HepG2 (cell line): Measurements from ENCODE around the gene STRADB. TPM values are rescaled to one million over a fixed set of nuclear protein-coding genes. Genes with fewer than 3 reads are reported as not detected.

Experiments used
- ATF7-NPFF ChIP-seq: sonication (generic); formaldehyde crosslinking; IDR thresholded peaks from 2 replicates; pipeline ENCODE4 v1.8.1; 2023; ENCODE audit warnings: mild to moderate bottlenecking, low read depth, missing genetic modification reagents, moderate library complexity
- ETS1 ChIP-seq: sonication (generic); formaldehyde crosslinking; IDR thresholded peaks from 2 replicates; pipeline ENCODE4 v1.4.0; 2020; ENCODE audit warnings: missing genetic modification reagents
- KDM4B ChIP-seq: sonication (generic); formaldehyde crosslinking; IDR thresholded peaks from 2 replicates; pipeline ENCODE4 v1.4.0; 2020; ENCODE audit warnings: missing genetic modification reagents
- KDM5A ChIP-seq: fragments of 200-600 bp; sonication (generic); IDR thresholded peaks from 2 replicates; pipeline ENCODE4 v1.7.0; 2018; ENCODE audit warnings: antibody characterized with exemption, mild to moderate bottlenecking, low read length, borderline replicate concordance
- PAWR ChIP-seq: sonication (generic); formaldehyde crosslinking; IDR thresholded peaks from 2 replicates; pipeline ENCODE4 v1.4.0; 2020; ENCODE audit warnings: missing genetic modification reagents, mild to moderate bottlenecking, borderline replicate concordance
- RELA ChIP-seq: sonication (generic); formaldehyde crosslinking; IDR thresholded peaks from 2 replicates; pipeline ENCODE4 v1.4.0; 2020; ENCODE audit warnings: missing genetic modification reagents
- RFXAP ChIP-seq: sonication (generic); formaldehyde crosslinking; IDR thresholded peaks from 2 replicates; pipeline ENCODE4 v1.4.0; 2020; ENCODE audit warnings: missing genetic modification reagents, borderline replicate concordance
- SRSF9 ChIP-seq: fragments of 200-400 bp; formaldehyde crosslinking; IDR thresholded peaks from 2 replicates; pipeline ENCODE4 v1.6.1; 2018; ENCODE audit warnings: borderline replicate concordance, mild to moderate bottlenecking, low read depth, low read length; ENCODE audit not compliant: insufficient read depth, poor library complexity, severe bottlenecking
- SSRP1 ChIP-seq: IDR thresholded peaks from 2 replicates; pipeline ENCODE4 v1.6.1; 2016; ENCODE audit warnings: control low read depth
- ZC3H13 ChIP-seq: sonication (generic); formaldehyde crosslinking; IDR thresholded peaks from 2 replicates; pipeline ENCODE4 v1.8.1; 2023; ENCODE audit warnings: mild to moderate bottlenecking, missing genetic modification reagents, moderate library complexity
- ZNF24 ChIP-seq: fragments of 450-650 bp; IDR thresholded peaks from 2 replicates; pipeline ENCODE4 v1.6.1; 2017; ENCODE audit warnings: antibody characterized with exemption, mild to moderate bottlenecking
- ZNF276 ChIP-seq: sonication (generic); formaldehyde crosslinking; IDR thresholded peaks from 2 replicates; pipeline ENCODE4 v1.4.0; 2020; ENCODE audit warnings: mild to moderate bottlenecking, low read depth, missing genetic modification reagents
- ZNF749 ChIP-seq: sonication (generic); formaldehyde crosslinking; IDR thresholded peaks from 2 replicates; pipeline ENCODE4 v1.8.0; 2022; ENCODE audit warnings: mild to moderate bottlenecking, missing genetic modification reagents, moderate library complexity, borderline replicate concordance
- polyA plus RNA-seq, 8 experiments: library from polyadenylated mRNA; depleted of rRNA in 3 of 8; stranded (reverse) in 7 of 8; unstranded in 1 of 8; fragments of >200 nt; fragmentation: Illumina TruSeq in 4 of 8; extraction: Trizol in 4 of 8; gene quantifications; 2 replicates each; pipeline versions ENCODE4 v1.2.1 to v1.2.3, GENCODE V29; 2011 to 2016; ENCODE audit warnings: low read depth in 4 of 8, missing spikeins in 1 of 8, mixed read lengths in 1 of 8; ENCODE audit not compliant: insufficient read depth in 1 of 8
- total RNA-seq, 5 experiments: library from RNA; depleted of rRNA; stranded (reverse); fragments of >200 nt; fragmentation: Illumina TruSeq; extraction: Trizol; gene quantifications; 2 replicates each; pipeline ENCODE4 v1.2.3, GENCODE V29; 2016; ENCODE audit warnings: low read depth in 1 of 5
- TF ChIP-seq, protein P1 (sequence below): sonication (generic); formaldehyde crosslinking; IDR thresholded peaks from 2 replicates; pipeline ENCODE4 v1.5.1; 2020; ENCODE audit warnings: missing genetic modification reagents, mild to moderate bottlenecking, borderline replicate concordance
- TF ChIP-seq, protein P2 (sequence below): sonication (generic); formaldehyde crosslinking; IDR thresholded peaks from 2 replicates; pipeline ENCODE4 v1.4.0; 2020; ENCODE audit warnings: mild to moderate bottlenecking, missing genetic modification reagents

STRADB gene
- total and polyA plus RNA-seq, 2 of the 13 experiments (the other 11 are each of a cell fraction or from before 2014, with no cell fraction given): 34.1 to 66.6 TPM

DNA sequence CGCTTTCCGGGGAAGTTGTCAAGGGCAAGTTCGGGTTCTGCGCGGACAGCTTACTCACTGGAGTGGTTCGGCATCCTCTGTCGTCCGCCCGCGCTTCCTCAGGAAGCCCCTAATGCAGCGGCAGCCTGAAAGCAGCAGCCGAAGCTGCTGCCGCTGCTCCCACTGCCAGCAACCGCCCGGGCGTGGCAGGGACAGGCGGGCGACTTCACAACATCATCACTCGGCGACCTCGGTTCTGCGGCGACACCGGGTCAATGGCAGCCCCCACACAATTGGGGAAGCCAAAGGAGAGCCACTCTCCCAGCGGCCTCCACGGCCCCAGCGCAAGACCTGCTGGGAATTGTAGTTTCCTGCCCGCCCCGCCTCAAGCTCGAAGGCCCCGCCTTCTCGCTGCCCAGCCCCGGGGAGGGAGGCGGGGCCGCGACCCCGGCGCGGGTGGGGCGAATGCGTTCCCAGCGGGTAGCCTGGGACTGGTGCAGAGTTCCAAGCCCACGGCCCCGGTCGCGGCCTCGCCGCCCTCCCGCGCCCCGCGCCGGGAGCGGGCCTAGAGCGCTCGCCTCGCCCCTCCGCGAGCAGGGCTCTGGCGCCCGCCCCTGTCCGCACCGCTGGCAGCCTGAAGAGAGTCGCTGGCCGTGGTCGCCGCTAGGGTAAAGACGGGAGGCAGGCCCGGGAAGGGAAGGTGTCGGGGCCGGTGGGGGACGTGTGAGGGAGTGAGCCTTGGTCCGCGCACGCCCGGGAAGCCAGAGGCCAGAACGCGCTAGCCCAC is at the start of gene STRADB, which contains the start of gene TRAK2 (continued):
- TF ChIP-seq, protein P1, sequence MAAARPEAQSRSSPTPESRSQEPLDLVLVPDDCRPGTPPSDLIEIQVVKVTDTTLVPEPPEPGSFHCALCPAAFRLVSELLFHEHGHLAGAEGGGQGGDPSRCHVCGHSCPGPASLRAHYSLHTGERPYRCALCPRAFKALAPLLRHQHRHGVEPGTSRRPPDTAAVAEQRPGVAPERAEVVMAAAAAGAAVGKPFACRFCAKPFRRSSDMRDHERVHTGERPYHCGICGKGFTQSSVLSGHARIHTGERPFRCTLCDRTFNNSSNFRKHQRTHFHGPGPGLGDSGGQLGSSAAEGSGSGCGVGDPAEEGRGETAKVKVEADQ: no peak
- TF ChIP-seq SSRP1 (CRISPR knock-in tag) (no peak), ETS1 (CRISPR knock-in tag) (no peak), RFXAP (CRISPR knock-in tag) (peak; percentile 57; the same call in 1 of the 2 replicates), RELA (CRISPR knock-in tag) (no peak; the same call in 1 of the 2 replicates), ATF7-NPFF (CRISPR knock-in tag) (peak; percentile 85), PAWR (CRISPR knock-in tag) (no peak), ZNF24 (no peak), KDM5A (peak; percentile 94; the same call in 1 of the 2 replicates), ZNF749 (CRISPR knock-in tag) (0 out of 2 replicates have a peak, but pooled peaks have one; percentile 88), SRSF9 (no peak), ZC3H13 (CRISPR knock-in tag) (peak; percentile 78), KDM4B (CRISPR knock-in tag) (peak; percentile 72), ZNF276 (peak; percentile 81; the same call in 1 of the 2 replicates)
- TF ChIP-seq, protein P2, sequence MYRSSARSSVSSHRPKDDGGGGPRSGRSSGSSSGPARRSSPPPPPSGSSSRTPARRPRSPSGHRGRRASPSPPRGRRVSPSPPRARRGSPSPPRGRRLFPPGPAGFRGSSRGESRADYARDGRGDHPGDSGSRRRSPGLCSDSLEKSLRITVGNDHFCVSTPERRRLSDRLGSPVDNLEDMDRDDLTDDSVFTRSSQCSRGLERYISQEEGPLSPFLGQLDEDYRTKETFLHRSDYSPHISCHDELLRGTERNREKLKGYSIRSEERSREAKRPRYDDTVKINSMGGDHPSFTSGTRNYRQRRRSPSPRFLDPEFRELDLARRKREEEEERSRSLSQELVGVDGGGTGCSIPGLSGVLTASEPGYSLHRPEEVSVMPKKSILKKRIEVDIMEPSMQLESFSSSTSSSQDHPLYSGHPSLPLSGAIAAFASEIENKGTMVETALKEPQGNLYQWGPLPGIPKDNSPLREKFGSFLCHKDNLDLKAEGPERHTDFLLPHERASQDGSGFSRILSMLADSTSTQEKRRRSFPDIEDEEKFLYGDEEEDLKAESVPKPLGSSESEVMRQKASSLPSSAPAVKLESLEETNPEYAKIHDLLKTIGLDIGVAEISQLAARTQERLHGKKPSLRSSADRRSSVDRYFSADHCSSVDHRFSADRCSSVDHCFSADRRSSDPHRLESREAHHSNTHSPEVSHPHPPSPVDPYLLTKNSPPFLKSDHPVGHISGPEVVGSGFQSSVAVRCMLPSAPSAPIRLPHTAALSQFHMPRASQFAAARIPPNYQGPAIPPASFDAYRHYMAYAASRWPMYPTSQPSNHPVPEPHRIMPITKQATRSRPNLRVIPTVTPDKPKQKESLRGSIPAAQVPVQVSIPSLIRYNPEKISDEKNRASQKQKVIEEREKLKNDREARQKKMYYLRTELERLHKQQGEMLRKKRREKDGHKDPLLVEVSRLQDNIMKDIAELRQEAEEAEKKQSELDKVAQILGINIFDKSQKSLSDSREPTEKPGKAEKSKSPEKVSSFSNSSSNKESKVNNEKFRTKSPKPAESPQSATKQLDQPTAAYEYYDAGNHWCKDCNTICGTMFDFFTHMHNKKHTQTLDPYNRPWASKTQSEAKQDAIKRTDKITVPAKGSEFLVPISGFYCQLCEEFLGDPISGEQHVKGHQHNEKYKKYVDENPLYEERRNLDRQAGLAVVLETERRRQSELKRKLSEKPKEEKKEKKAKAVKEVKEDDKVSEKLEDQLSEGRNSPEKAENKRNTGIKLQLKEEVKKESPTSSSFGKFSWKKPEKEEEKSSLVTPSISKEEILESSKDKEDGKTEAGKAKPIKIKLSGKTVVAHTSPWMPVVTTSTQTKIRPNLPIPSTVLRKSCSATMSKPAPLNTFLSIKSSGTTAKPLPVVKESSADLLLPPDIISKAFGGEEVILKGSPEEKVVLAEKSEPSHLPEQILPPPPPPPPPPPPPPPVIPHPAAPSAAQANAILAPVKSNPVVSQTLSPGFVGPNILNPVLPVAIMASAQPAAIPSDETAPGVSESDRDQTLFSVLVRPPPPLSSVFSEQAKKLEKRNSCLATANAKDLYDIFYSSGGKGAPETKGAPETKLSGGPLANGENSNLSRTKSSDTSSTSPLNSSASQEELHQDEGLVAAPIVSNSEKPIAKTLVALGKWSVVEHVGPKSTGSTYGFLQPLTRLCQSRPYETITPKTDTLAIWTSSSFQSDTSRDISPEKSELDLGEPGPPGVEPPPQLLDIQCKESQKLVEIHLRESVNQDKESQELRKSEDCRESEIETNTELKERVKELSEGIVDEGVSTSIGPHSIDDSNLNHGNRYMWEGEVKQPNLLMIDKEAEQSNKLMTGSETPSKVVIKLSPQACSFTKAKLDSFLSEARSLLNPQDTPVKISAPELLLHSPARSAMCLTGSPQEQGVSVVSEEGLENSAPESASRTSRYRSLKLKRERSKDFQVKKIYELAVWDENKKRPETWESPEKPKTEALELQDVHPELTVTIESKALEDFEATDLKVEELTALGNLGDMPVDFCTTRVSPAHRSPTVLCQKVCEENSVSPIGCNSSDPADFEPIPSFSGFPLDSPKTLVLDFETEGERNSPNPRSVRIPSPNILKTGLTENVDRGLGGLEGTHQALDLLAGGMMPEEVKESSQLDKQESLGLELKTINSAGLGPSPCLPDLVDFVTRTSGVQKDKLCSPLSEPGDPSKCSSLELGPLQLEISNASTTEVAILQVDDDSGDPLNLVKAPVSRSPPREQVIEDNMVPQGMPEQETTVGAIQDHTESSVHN (CRISPR knock-in tag): no peak
